CD4-positive, alpha-beta T cell treated with Interleukin-1 beta for 1 hour (primary cell): ENCODE measurements around the gene NRG2.

ENCODE experiments used
- DNase-seq, 2 donors: peaks; one replicate each; pipeline ENCODE4 v3.0.0-alpha.2; 2020 to 2022

The NRG2 gene

DNA sequence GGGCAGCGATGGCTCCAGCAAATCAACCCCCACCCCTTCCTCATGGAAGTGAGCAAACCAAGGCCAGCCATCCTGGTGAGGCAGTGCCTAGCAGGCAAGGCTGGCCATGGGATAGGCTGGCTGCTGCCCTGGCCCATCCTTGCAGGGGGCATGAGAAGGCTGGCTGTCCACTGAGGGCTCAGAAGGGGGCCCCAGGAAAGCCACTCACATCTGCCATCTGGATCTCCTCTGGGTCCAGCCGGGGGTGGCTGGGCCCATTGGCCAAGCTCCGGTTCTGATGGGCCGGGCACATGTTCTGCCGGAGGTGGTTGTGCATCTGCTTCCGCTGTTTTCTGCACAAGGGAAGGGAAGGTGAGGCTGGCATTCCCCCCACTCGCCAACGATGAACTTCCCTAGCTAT lies 190.4 kb downstream of the NRG2 start:
- no peak for DNase-seq

DNA sequence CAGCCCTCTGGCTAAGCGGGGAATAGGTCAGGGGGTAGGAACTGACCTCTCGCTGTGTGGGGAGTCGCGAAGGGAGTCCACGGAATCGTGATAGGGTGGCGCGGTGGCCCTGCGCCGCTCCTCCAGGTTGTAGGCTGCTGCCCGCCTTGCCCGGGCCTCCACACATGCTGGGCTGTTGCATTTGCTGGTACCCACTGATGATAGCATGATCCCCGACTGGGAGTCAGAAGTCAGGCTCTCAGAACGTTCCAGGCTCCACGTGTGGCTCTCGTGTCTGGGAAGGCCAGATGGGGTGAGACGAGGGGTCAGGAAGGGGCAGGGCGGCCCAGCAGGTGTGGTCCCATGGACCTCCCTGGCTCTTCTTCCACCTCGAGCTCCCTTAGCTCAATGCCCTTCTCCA lies 191.5 kb downstream of the NRG2 start:
- no peak for DNase-seq

DNA sequence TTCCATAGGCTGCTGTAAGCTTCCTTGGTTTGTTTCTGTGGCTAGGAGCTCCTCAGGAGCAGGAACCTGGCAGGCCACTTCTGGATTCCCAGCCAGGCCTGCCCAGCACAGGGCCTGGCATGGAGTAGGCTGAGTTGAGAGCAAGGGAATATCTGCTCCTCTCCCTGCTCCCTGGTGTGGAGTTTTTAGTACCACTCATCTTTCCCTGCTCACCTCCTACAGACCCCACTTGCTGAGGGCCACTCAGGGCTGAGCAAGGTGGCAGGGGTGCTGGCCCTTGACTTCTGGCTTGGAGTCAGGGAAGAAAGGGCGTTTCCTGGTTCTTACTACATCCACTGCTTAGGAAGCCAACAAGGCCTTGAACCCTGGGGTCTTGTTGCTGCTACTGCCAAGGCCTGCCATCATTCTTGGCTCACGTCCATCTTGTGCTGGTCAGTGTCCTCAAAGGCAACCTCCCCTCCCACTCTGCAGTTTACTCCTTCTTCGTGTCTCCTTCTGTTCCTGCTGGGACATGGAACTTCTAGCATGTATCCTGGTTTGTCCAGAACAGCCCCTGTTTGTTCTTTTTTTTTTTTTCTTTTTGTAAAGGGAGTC lies 192.6 kb downstream of the NRG2 start:
- no peak for DNase-seq

DNA sequence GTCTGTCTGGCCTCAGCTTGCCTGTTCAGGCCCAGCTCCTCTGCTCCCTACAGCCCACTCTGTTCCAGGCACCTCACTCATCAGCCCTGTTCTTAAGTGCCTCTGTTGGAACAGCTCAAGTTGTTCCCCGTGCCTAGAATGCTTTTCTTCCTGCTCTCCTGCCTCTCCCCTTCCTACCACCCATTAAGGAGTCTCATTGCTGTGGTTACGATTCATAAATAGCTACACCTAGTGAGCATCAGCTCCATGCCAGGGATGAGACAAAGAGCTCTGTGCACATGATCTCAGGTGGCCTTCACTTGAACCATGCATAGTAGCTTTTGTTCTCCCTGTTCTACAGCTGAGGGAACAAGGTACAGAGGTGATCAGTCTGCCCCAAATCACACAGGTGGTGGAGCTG lies 193.2 kb downstream of the NRG2 start:
- DNase-seq = no peak

GRCh38 chr5:139849501-139849900 lies 193.6 kb downstream of the NRG2 start:
- no peak for DNase-seq

- peak; percentile 36 to 48 for DNase-seq
Observed at GRCh38 chr5:139848508-139849100, 194.5 kb downstream of the NRG2 start.

GRCh38 chr5:139847790-139848507 lies 195.2 kb downstream of the NRG2 start:
- DNase-seq = peak; percentile 82 to 85

DNA sequence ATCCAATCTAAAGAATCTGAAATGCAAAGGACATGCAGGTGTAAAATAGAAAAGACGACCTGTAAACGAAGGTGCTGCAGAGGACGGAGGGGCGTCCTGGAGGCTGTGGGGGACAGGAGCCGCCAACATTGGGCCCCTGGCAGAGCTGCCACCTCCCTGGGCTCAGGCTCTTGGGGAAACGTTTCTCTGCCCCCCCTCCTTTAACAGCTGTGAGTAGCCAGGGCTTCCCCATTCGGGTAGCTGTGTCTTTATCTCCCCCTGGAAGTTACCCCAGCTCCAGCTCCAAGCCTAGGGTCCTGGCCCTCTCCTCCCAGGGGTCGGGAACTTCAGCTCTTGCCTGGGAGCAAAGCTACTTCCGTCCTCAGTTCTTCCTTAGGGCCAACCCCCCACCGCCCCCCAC lies 196.0 kb downstream of the NRG2 start:
- DNase-seq = no peak

DNA sequence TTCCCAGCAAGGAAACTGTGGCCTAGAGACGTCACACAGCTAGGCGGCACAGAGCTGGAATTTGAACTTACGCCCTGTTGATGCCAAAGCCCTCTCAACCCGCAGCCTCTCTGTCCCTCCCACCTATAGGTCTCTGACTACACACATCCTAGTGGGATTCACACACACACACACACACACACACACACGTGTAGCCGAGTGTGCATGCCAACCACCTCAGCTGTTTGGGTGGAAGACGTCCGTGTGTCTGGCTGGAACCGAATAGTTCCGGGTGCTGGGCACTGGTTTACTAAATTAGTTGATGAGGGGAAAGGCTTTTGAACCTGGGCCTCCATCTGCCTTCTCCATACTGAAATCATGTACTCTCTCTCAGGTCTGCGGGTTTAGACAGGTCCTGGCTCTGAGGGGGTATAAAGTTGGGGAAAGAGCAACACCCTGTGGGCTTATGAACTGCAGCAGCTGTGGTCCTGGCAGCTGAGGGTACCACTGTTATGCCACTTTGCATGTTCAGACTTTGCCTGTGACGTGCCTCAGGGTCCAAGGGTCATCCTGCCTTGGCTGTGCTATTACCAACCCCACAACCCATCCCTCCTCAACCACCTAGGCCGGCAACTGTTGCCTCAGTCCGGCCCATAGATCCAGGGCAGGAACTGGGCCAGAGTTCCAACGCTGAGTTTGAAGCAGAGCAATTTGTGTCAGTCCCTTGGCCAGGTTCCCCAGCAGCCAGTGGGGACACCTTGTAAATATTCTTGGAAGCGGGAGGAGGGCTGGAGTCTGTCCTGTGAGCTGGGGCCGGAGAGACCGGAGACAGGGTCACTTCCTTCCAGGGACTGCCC lies 197.0 kb downstream of the NRG2 start:
- DNase-seq = no peak

DNA sequence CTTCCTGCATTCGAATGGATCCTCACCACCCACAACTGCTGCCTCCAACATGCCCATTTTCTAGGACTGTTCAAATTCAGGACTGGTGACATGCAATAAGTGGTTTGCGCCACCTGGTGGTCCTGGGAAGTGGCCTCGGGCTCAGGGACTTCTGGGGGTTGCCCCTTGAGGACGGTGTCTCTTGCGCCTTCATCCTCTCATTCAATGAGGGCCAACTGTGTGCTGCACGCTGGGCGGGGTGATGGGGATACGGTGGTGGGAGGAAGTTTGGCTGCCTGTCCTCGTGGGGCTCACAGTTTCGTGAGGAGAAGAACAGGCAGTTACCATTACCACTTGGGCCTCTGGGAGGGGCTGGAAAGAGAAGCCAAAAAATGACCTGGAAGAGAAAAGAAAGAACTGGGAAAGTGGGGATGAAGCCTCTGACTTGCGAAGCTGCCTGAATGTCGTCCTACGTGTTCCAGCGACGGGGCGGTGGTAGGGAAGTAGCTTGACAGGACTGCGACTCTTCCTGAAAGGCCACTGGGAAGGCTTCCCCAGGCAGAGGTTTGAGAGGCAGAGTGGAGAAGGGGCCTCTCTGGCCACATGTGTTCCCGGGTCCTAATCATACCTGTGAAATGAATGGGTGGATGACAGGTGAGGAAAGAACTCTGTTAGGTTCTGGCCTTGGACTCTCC lies 198.5 kb downstream of the NRG2 start:
- peak; percentile 73 for DNase-seq

DNA sequence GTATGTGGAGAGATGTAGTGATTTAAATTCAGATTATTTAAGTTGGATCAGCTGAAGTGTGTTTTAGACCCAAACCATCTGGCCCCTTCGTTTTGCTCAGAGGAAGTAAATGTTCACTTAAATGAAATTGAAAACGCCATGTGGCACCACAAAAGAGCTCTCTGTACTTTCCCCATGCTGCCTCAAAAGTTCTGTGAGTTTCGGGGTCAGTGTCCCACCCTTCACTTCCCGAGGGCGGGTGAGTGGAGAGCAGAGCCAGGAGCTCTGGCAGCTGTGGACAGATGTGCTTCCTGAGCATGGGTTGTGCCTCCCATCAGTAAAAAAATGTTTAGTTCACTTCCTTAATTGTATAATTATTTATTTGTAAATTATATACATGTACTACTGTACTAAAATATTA lies 199.1 kb downstream of the NRG2 start:
- no peak for DNase-seq

DNA sequence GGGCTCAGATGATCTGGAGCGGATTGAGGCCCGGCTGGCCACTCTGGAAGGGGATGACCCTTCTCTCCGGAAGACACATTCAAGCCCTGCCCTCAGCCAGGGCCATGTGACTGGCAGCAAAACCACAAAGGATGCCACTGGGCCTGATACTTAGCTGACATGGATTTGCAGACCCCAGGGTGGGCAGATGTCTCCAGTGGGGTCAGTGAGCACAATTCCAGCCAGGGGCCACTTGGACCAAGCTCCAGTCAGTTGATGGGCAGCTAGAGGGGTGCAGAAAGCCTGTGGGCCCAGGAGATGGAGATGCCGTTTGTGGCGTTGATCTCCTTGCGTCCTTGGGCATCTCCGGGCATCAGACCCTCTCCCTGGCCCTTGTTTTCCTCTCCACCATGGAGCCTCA lies 200.8 kb downstream of the NRG2 start:
- no peak for DNase-seq

DNA sequence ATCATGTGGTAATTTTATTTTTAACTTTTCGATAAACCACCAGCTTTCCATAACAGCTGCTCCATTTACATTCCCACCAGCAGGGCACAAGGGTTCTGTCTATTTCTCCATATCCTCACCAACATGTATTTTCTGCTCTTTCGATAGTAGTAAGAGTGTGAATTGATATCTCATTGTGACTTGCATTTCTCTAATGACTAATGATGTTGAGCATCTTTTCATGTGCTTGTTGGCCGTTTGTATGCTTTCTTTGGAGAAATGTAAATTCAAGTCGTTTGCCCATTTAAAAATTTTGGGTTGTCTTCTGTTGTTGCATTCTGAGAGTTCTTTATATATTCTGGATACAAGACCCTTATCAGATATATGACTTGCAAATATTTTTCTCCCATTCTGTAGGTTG lies 201.6 kb downstream of the NRG2 start:
- no peak for DNase-seq

GRCh38 chr5:139839918-139840317 lies 203.2 kb downstream of the NRG2 start:
- DNase-seq = no peak

- no peak for DNase-seq
Observed at GRCh38 chr5:139839232-139839815, 203.8 kb downstream of the NRG2 start.

DNA sequence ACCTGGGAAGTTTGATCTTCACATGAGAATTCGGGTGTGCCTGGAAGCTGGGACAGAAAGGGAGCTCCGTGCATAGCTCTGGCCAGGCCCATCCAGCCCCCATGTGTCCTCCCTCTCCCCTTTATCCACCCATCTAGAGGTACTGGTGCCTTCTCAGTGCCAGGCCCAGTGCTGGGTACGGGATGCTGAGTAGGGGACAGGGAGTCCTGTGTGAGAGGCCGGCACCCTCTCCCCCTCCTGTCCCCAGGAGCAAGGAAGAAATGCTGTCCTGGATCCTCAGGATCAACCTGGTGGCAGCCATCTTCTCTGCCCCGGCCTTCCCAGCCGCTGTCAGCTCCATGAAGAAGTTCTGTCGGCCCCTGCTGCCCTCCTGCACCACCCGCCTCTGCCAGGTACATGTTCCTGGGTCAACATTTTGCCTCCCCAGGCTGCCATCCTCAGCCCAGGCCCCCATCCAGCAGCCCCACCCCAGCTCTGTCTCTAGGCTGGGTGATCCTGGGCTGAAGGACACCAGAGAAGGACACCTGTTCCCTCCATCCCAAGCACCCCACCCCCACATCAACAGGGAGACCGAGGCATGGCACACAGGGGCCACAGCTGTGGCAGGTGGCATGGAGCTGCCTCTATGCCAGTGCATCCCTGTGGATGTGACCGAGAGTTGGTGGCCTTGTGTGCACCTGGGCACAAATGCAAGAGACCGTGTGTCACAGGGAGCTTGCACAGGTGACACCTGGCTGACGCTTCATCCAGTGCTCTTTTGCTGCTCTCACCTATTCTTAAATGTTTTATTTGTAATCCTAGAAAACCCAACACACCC lies 204.5 kb downstream of the NRG2 start:
- no peak for DNase-seq

GRCh38 chr5:139837711-139838380 lies 205.3 kb downstream of the NRG2 start:
- DNase-seq = no peak

DNA sequence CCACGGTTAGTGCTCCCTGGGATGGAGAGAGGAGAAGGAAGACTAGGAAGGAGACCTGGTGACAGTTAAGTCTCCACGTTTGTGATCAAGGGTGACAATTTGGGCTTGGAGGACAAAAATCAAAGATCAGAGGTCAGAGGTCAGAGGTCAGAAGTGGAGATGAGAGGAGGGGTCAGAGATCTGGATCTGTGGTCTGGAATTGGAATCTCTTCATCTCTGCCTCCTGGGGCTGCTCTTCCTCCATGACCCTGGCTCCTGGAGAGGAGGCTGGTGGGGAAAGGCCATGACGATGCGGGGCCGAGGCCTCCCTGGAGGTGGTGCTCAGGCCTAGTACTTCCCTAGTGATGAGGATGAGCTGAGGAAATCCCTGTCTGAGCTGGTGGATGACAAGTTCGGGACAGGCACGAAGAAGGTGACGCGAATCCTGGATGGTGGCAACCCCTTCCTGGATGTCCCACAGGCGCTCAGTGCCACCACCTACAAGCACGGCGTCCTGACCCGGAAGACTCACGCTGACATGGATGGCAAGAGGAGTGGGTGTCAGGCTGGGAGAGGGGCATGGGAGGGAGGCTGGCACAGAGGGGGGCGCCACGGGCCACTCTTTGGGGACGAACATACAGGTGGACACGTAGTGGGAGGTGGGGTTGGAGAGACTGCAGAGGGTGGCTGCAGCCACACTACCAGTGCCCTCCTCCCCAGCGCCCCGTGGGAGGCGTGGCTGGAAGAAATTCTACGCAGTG lies 206.5 kb downstream of the NRG2 start:
- no peak for DNase-seq

DNA sequence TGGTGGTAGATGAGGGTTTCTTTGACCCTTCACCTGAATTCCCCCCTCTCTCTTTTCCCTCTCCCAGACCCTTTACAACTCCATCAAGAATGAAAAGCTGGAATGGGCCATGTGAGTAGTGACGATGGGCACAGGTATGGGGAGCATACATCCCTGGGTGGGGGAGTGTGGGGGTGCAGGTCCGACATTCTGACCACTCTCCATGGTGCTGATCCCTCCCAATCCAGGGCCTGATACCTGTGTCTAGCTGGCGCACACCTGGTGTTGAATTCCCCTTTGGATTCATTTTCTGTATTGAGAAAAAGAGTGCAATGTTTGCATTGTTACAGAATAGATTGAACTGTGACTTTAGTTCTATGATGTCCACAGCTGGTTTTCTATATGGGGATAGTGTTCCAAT lies 207.4 kb downstream of the NRG2 start:
- no peak for DNase-seq

GRCh38 chr5:139833525-139833924 lies 209.6 kb downstream of the NRG2 start:
- no peak for DNase-seq
